COLO668 (cell line): Measurements from ENCODE around the gene CYBRD1.

ENCODE experiments used
- DNase-seq: peaks from one replicate; lab custom pipeline; 2025; ENCODE audit not compliant: unreplicated experiment; lab: John Stamatoyannopoulos, UW

CYBRD1 gene

DNA sequence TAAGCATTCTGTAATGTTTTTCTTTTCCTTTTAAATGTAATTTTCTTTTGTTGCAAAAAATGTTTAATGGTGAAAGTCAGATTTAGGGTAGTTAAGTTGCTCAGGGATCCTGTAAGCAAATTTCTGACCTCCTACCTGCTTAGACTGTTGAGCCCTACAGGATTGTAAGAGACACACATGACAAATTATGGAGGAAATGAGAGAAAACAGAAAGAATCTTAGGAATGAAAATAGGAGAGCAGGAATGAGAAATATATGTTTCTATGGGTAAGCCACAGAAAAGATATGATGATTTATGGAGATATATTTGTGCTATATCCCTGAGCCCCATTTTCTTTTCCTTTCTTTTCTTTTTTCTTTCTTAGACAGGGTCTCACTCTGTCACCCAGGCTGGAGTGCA is 28.3 kb downstream of the CYBRD1 start:
- no peak for DNase-seq

DNA sequence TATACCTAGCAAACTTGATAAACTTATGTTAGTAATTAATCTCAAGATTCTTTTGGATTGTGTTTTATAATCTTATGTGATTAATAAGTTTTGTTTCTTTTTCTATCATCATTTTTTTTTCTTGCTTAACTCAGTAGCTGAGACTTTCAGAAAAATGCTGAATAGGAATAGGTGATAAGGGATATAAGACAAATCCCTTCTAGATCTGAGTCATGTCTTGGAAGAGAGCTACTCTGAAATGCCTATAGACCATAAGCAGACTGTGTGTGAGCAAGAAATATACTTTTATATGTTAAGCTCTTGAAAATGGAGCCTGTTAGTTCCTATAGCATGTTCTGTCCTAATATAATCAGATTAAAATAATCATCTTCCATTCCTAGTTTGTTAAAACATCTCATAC is 29.6 kb downstream of the CYBRD1 start:
- no peak for DNase-seq

DNA sequence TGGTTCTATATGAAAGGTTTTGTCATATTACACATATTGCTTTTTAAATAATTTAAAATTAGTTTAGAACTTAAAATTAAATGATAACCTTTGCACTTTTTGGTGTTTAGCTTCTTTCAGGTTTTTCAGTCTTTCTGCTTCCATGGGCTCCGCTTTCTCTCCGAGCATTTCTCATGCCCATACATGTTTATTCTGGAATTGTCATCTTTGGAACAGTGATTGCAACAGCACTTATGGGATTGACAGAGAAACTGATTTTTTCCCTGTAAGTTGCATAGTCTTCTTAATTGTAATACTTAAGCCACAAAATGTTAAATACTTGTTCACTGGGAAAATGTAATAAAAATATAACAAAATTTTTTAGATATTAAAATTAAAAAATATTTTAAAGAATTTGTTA is 31.0 kb downstream of the CYBRD1 start:
- DNase-seq, result no peak

DNA sequence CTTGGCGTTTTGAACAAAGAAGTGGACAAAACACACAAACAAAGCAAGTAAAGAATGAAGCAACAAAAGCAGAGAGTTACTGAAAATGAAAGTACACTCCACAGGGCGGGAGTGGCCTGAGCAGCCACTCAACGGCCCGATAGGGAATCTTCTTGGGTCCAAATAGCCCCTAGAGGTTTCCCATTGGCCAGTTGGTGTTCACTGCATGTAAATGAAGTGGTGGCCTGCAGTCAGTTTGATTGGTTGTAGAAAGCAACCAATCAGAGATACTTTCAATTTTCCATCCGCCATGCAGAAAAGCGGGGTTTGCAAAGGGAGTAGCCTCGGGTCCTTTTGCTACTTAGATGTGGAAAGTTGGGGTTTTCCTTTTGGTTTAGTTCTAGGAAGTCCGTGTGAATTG is 31.6 kb downstream of the CYBRD1 start:
- DNase-seq, result no peak

DNA sequence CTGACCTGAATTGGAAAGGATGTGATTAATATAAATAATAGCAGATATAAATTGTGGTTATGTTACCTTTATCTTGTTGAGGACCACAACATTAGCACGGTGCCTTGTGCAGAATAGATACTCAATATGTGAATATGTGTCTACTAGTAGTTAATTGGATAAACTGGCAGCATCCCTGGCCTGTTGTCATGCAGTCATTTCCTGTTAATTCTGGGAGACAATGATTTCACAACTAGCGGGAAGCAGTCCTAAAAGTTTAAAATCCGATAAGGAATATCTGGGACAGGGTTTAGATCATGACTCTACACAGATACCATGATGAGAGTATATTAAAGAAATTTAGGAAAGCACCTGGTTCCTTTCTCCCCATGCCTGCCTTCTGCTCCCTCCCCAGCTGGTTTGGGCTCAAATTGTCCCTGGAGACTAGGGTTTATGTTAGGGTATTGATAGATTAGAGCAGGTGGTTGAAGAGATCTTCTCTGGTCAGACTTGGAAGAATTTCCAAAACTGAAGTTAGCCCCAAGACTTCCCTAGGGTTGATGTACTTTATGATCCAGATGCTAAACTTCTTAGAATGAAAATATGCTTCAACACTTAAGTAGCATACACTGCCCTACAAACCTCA is 32.8 kb downstream of the CYBRD1 start:
- no peak for DNase-seq

DNA sequence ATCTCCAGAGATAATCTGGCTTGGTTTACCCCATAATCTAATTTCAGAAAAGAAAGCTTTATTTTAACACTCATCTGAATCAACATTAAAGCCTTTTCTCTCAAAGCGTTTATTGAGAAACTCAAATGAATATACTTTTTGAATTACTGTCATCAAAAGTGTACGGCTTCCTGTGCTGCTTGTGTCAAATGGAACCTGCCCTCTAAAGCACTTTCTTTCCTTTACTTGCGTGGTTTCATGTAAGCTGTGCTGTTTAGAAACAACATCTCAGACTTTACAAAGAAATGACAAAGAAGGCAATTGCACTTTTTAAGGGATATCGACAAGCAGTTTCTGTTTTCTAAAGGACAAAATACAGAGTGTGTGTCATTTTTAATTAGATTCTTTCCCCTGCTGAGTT is 35.1 kb downstream of the CYBRD1 start:
- no peak for DNase-seq

DNA sequence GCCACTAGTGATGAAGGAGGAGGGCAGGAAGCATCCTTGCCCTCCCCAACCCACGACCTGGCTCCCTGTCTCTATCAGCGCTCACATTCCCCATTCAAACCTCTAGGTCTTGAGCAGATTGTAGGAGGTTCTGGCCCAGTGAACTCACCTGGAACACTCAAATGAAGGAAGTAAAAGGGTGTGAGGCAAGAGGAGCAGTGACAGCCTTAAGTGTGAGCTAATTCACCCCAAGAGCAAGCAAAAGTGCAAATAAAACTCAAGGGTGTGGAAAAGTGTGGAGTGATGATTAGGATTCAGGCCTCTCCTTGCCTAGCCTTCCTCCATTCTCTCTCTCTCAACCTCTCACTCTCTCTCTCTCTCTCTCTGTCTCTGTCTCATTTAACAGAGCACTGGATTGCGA is 41.0 kb downstream of the CYBRD1 start:
- no peak for DNase-seq

DNA sequence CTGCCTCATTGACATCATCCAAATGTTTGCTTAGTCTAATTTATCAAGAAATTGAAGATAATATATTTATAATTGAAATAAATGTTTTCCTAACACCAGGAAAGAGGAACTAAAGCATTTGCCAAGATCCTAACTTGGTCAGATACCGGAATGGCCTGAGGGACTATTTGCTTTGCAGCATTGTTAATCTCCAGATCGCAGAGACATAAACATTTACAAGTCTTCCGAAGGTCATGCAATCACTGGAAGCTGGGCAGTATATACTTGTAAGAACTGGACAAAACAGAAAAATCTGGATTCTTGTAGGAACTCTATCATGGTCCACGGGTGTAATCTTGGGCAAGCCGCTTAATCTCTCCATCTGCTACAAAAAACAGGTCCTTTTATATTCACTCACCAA is 42.2 kb downstream of the CYBRD1 start:
- DNase-seq, result no peak

DNA sequence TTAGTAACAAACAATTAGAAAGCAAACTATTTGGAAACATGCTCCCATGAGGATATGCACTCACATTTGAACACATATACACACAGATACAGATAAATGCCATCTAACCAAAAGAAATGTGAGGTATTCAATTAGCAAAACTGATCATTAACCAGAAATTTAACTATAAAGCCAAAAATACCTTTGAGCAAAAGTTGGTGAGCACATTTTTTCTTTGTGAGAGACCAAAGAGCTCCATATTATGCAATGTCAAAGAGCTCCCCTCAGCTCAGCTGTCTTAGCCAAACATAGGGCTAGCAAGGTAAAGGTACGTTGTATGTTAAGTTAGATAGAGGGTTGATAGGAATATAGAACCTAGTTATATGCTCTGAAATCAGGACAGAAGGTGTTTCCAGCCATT is 43.8 kb downstream of the CYBRD1 start:
- no peak for DNase-seq

DNA sequence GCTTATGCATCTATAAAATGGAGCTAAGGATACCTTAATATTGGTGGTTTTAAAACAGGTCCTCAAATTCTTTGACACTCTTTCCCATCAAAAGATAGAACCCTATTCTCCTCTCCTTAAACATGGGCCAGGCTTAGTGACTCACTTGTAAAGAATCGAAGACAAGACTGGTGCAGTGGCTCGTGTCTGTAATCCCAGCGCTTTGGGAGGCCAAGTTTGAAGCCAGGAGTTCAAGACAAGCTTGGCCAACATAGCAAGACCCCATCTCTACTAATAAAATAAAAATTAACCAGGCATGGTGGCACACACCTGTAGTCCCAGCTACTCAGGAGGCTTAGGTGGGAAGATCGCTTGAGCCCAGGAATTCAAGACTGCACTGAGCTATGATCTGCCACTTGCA is 44.5 kb downstream of the CYBRD1 start:
- DNase-seq, result no peak

DNA sequence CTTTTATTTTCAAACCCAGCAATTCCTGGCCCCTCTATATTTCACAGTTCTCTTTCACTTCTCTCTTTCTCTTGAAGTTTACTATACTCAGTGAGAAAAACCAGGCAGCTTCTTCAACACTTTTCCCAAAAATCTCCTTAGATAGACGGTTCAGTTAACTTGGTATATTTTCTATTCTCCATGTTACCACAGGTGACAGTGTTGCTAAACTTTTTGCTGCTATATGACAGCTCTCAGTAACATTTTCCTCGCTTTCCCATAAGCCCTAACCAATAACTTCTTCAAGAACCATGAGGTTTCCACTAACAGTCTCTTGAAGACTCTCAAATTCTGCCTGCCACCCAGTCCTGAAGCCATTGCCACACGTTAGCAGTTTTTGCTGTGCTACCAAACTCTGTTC is 45.8 kb downstream of the CYBRD1 start:
- no peak for DNase-seq

DNA sequence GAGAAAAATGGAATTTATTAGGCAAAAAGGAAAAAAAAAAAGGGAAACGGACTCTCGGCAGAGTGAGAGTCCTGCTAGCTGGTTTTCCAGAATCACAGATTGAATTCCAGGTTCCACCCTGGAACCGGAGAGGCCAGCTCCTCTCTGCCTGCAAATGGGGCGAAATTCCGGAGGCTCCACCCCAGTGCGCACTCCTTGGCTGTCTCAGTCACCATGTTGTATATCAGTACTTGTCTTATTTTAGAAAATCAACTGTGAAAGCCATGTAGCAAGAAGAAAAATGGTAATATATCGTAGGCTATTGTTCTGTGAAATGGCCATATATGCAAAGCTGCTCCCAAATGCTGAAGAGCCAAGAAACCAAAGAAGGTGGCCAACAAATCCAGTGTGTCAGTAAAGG is 49.4 kb downstream of the CYBRD1 start:
- no peak for DNase-seq

DNA sequence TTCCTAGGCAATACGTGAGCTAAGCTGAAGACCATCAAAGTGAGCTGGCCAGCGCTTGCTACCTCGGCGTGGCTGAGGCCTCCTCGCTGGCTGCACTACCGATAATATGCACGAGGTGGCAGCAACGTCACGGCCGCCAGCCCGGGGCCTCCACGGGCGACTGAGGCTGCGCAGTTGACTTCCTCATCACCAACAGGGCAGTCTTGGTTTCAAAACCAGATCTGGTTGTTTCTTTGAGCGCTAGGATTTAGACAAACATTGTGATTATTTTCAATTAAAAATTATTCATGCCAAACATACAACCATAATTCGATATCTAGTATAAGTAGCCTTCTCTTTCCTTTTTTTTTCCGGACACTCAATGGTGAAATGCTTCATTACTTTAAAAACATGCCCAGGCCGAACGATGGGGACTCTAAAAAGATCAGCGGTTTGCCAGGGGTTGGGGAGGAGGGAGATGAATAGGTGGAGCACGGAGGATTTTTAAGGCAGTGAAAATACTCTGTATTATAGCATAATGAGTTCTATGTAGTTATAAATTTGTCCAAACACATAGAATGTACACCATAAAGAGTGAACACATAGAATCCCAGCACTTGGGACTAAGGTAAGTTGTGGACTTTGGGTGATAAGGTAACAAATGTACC is 52.0 kb downstream of the CYBRD1 start:
- DNase-seq, result peak; percentile 68

DNA sequence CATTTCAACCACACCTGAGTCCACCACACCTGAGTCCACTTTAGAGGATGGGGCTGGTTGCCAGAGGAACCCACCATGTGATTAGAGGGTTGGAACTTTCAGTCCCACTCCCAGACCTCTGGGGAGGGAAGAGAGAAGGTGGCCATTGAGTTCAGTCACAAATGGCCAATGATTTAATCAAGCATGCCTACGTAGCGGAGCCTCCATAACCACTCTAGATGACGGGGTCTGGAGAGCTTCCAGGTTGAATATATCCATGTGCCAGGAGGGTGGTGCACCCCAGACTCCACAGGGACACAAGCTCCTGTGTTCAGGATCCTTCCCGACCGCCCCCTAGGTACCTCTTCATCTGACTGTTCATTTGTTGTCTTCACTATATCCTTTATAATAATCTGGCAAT is 53.3 kb downstream of the CYBRD1 start:
- no peak for DNase-seq

DNA sequence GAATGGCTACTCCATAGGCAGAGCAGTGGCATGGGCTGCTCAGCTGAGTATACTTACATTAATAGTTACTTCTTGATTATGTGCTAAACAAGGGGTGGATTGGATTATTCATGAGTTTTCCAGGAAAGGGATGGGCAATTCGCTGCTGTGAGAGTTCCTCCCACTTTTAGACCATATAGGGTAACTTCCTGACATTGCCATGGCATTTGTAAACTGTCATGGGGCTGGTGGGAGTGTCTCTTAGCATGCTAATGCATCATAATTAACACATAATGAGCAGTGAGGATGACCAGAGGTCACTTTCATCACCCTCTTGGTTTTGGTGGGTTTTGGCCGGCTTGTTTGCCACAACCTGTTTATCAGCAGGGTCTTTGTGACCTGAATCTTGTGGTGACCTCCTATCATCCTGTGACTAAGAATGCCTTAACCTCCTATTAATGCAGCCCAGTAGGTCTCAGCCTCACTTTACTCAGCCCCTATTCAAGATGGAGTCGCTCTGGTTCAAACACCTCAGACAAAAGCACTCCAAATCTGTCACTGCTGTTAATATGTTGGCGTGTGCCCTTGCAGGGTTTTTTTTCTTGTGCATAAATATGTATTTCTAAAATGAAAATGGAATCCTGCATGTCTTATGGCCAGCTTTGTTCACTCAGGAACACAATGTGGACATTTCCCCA is 56.0 kb downstream of the CYBRD1 start:
- DNase-seq, result no peak

DNA sequence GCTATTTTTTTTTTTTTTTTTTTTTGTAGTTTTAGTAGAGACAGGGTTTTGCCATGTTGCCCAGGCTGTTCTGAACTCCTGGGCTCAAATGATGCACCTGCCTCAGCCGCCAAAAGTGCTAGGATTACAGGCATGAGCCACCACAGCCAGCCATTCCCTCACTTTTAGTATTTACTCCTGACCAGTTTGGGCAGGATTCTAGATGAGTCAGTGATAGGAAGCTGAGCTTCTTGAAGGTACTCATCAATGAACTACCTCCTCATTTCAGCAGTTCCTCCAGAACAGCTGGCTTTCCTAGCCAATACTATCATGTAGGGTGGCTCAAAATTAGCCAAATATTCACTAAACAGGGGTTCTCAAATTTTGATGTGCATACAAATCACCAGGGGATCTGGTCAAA is 57.2 kb downstream of the CYBRD1 start:
- DNase-seq, result no peak

DNA sequence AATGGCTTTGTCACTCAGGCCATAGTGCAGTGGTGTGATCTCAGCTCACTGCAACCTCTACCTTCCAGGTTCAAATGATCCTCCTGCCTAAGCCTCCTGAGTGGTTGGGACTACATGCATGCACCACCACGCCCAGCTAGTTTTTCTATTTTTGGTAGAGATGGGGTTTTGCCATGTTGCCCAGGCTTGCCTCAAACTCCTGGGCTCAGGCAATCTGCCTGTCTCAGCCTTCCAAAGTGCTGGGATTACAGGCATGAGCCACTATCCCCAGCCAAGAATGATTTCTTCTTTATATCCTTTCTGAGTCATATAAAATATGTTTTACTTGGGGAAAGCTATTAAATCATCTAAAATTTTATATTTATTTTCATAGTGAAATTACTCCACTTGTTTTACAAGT is 61.3 kb downstream of the CYBRD1 start:
- no peak for DNase-seq

DNA sequence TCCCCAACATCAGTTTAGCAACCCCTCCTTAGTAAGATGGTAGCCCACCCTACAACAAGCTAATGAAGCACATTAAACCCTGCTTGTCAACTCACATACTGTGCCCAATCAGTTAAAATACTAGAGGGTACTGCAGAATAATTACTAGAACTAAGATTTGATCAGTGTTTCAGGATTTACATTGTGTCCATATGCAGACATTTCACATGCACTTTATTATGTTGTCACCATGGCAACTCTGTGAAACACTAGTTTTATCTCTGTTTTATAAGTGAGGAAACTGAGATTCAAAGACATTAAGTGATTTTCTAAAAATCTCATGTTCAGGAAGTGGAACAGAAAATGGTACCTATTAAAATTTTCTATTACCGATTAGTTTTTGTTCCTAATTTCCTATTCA is 61.7 kb downstream of the CYBRD1 start:
- no peak for DNase-seq

DNA sequence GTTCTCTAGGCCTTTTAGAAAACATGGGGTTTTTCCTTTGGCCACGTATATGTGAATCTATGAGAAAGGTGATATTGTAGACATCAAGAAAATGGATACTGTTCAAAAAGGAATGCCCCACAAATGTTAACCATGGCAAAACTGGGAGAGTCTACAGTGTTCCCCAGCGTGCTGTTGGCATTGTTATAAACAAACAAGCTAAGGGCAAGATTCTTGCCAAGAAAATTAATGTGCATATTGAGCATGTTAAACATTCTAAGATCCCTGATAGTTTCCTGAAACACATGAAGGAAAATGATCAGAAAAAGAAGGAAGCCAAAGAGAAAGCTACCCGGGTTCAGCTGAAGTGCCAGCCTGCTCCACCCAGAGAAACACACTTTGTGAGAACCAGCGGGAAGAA is 64.9 kb downstream of the CYBRD1 start:
- DNase-seq, result no peak

DNA sequence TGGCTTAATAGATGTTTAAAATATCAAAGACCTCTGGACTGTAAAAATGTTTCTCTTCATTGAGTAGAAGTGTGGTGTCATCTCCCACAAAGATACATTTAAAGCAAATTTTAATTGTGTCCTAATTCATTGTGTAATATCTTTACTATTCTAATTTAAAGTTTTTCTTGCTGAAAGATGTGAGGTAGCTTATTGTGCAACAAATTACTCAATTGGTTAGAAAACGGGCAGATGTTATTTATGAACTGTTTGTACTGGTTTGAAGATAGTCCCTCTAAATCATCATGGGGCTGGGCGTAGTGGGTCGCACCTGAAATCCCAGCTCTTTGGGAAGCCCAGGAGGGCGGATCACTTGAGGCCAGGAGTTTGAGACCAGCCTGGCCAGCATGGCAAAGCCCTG is 65.3 kb downstream of the CYBRD1 start:
- DNase-seq, result no peak

DNA sequence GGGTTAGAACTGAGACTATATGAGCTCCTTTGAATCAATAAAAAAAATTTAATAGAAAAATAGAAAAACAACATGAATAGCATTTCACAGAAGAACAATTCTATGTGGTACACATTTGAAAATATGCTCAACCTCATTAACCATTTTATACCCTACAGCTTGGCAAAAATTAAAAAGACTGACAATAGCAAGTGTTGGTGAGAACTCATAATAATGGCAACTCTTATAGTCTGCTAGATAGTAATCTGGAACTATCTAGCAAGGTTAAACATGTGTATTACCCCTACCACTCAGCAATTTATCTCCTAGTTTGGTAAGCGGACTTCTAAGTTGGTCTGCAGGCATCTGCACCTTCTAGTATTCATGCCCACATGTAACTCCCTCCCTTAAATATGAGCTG is 67.8 kb downstream of the CYBRD1 start:
- no peak for DNase-seq

DNA sequence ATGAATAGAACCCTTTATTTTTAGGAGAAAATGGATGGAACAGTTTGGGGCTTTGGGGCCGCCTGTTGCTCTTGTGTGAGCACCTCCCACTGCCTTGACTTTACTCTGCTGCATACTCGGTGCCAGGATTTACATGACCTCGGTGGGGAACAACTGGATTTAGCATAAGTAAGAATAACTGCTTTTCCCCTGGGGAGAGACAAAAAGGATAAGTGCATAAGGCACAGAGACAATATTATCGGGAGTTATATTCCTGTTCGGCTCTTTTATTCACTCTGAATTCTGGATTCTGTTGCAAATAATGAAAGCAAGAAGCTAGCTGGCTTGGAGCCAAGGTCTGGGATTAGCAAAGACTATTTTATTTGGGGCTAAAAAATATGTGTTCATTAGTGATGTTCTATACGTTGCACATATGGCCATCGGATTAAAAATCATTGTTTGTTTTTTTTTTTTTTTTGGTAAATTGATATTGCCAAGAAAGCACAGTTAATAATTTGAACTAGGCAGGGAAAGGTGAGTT is 69.8 kb downstream of the CYBRD1 start:
- DNase-seq, result no peak

DNA sequence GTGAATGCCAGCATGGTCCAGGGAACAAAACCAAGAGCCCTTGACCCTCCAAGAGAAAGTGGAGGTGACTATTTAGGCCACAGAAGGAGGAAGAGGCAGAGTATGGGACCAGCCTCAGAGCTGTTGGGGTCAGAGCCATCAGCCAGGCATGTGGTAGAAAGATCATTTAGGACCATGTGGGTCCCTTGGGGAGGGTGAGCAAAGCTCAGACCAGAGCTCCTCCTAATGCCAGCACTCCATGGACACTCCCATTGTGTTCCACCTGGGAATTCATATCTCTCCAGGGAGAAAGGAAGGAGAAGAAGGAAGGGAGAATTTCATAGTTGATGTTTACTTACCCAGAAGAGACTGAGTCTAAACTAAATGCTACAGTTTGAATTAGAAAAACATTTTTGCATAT is 73.2 kb downstream of the CYBRD1 start:
- no peak for DNase-seq
